SJSA1 (cell line): ENCODE data around the gene OTUD5. TPM values are rescaled to one million over a fixed set of nuclear protein-coding genes. Genes with fewer than 3 reads are reported as not detected.
"Not testable (repeated sequence)": the region's sequence is repeated elsewhere in the genome, so short reads cannot be mapped to it uniquely, and the experiment has no call there.

Source experiments
- DNase-seq, 2 experiments: peaks; one replicate each; pipeline ENCODE4 v3.0.0-alpha.2; 2015 to 2020; ENCODE audit warnings: low spot score in 2 of 2, low read depth in 1 of 2
- H3K27ac ChIP-seq: fragments of 250-450 bp; sonication (Bioruptor Pico); 2 replicates; pipeline ENCODE4 v1.5.1; 2020; ENCODE audit warnings: mild to moderate bottlenecking, moderate library complexity
- H3K27me3 ChIP-seq: fragments of 250-450 bp; sonication (Bioruptor Pico); replicated peaks from 2 replicates; pipeline ENCODE4 v1.5.1; 2020; ENCODE audit warnings: mild to moderate bottlenecking, moderate library complexity
- H3K36me3 ChIP-seq: fragments of 250-450 bp; sonication (Bioruptor Pico); 2 replicates; pipeline ENCODE4 v1.5.1; 2020; ENCODE audit warnings: mild to moderate bottlenecking
- H3K4me1 ChIP-seq: fragments of 250-450 bp; sonication (Bioruptor Pico); replicated peaks from 2 replicates; pipeline ENCODE4 v1.6.1; 2021; ENCODE audit warnings: mild to moderate bottlenecking
- H3K4me3 ChIP-seq: fragments of 250-450 bp; sonication (Bioruptor Pico); 2 replicates; pipeline ENCODE4 v1.5.1; 2020; ENCODE audit warnings: mild to moderate bottlenecking
- H3K9me3 ChIP-seq: fragments of 250-450 bp; sonication (Bioruptor Pico); replicated peaks from 2 replicates; pipeline ENCODE4 v1.5.1; 2020; ENCODE audit warnings: mild to moderate bottlenecking
- total RNA-seq: library from RNA; depleted of rRNA; stranded (reverse); fragments of >200 nt; shearing (Covaris generic); gene quantifications from 2 replicates; pipeline ENCODE4 v1.2.3, GENCODE V29; 2014; rRNA removed

Gene OTUD5
- total RNA-seq, 1 experiment from 2014 or later, result 20.0 TPM

DNA sequence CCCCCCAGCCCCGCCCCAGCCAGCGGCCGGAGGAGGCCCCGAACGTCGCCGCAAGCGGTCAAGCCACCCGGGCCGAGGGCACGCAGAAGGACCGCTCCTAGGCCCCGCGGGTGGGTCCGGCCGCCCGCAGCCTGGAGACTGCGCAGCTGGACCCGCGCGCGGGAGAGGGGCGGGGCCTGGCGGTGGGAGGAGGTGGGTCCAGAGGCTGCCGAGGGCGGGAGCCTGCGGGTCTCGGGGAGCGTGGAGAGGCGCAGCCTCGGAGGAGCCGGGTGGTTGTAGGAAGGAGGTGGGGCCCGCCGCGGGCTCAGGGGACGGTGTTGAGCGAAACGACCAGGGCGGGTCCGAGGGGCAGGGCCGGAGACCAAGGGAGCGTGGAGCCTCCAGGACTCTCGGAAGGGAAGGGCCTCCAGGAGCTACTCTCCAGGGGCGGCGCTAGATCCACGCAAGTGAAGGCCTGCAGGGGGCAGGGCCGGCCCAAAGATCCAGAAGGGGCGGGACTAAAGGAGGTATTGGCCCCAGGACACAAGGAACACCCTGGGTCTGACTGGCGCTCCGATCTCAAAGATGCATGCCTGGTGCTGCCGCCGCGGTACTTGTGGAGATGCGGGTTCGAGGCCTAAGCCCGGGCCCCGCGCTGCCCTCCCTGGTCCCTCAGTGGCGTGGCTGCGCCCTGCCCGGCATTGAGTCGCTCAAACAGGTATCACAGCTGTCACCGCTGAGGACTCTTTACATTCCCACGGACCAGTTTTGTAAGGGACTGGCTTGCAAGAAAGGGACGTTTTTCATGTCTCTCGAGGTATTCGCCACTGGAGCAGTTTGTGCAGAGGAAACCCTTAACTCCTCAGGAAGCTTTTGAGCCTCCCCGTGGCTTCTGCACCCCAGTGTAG lies 65.8 kb downstream of the OTUD5 start:
- Histone ChIP-seq H3K27me3 (no peaks in the 10 kb centered on the region), H3K9me3 (no peaks in the 10 kb centered on the region), H3K27ac (no peak overlapping the region), H3K4me3 (peak overlapping the region; percentile 48), H3K36me3 (peaks cover 3% of the 10 kb centered on the region; the same call in 1 of the 2 replicates), H3K4me1 (peaks cover 6% of the 10 kb centered on the region)
- DNase-seq, result peak; percentile 85 to 91

DNA sequence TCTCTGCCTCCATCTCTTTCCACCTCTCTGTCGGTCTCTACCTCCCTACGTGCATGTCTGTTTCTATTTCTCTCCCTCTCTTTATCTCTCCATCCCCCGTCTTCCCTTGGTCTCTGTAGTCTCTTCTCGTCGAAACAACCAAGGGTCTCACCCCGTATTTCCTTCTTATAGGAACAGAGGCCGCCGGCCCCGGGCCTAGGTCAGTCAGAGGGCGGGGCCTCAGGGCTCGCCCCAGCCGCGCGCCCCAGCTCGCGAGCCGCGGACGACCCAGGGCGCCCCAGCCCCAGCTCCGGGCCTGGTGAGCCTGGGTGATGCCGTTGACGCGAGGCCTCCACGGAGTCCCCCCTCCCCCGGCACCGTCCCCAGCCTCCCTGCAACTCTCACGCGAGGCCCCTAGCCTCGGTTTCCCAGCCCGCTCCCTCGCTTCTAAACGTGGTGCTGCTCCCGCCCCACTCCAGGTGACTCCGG lies 66.4 kb downstream of the OTUD5 start:
- peak in 1 of 2 experiments; percentile 7 for DNase-seq
- Histone ChIP-seq H3K4me3 (peak overlapping the region; percentile 48), H3K27me3 (no peaks in the 10 kb centered on the region), H3K9me3 (no peaks in the 10 kb centered on the region), H3K36me3 (peaks cover 3% of the 10 kb centered on the region; the same call in 1 of the 2 replicates), H3K4me1 (peaks cover 6% of the 10 kb centered on the region), H3K27ac (no peak overlapping the region)

DNA sequence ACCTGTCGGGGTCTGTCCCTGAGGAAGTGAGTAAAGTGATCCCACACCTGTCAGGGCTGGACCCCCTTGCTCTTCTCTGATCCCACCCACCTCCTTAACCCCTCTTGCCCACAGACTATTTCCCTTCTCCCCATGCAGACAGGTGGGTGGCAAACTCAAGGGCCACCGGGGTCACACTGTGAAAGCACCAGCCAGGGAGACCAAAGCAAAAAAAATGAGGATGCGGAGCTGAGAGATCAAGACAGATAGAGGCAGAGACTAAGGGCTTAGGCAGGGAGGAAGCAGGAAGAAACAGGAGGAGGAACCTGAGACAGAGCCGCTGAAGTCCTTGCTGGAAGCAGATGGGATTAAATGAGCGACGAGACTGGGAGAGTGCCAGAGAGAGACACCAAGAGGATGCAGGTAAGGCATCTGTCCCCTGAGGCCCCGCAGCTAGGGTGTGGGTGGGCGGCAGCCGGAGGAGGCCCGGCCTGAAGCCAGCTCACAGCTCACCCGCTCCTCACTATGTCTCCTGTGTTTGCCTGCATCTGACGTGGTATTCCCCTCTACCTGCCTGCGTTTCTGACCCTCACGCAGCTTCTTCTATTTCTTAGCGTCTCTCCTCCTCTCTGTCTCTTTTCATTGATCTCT lies 67.0 kb downstream of the OTUD5 start:
- peaks cover 3% of the 10 kb centered on the region; the same call in 1 of the 2 replicates for H3K36me3 ChIP-seq
- no peak for DNase-seq
- no peaks in the 10 kb centered on the region for H3K27me3 ChIP-seq
- H3K4me1 ChIP-seq, result peaks cover 6% of the 10 kb centered on the region
- no peaks in the 10 kb centered on the region for H3K9me3 ChIP-seq
- H3K27ac ChIP-seq, result no peak overlapping the region
- peak overlapping the region; percentile 48; the same call in 1 of the 2 replicates for H3K4me3 ChIP-seq

DNA sequence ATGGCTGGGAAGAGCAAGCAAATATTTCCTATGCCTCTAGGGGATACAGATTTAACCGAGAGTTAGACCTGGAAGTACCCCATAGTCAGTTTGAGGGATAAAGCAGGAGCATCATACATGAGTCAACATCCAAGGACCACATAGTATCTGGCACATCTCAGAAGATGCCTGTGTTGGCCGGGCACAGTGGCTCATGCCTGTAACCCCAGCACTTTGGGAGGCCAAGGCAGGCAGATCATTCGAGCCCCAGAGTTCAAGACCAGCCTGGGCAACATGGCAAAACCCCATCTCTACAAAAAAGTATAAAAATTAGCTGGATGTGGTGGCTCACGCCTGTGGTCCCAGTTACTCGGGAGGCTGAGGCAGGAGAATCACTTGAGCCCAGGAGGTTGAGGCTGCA lies 70.8 kb downstream of the OTUD5 start:
- H3K27ac ChIP-seq, DNase-seq, H3K4me1 ChIP-seq, H3K36me3 ChIP-seq, H3K4me3 ChIP-seq, H3K27me3 ChIP-seq, H3K9me3 ChIP-seq: not testable (repeated sequence)

DNA sequence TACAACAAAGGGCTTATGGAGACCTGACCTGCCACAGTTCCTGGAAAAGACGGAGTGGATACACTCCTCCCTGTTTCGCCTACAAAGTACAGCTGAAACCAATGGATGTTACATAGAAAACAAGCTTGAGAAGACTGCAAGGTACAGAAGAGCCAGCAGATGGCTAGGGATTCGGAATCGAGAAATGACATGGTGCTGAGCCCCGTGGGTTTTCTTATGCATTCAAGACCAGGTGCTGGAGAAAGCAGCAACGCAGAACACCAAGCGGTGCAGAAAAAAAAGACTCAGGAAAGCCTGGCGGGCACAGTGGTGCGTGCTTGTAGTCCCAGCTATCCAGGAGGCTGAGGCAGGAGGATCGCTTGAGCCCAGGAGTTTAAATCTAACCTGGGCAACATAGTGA lies 73.7 kb downstream of the OTUD5 start:
- no peaks in the 10 kb centered on the region for H3K27me3 ChIP-seq
- no peaks in the 10 kb centered on the region for H3K4me1 ChIP-seq
- H3K36me3 ChIP-seq, result no peaks in the 10 kb centered on the region
- H3K4me3 ChIP-seq, result no peak overlapping the region
- no peaks in the 10 kb centered on the region for H3K9me3 ChIP-seq
- no peak for DNase-seq
- H3K27ac ChIP-seq, result no peak overlapping the region

DNA sequence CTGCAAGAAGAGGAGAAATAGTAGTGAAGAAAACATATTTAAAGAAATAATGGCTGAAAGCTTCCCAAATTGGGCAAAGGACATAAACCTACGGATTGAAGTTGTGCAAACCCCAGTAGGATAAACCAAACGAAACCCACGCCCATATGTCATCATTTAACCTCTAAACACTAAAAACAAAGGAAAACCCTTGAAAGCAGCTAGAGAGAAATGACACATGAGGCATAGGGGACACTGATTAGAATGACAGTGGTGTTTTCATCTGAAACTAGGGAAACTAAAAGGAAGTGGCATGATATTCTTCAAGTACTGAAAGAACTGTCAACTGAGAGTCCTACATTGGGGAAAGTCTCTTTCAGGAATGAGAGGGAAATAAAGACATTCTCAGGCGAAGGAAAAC lies 80.5 kb downstream of the OTUD5 start:
- H3K27me3 ChIP-seq, H3K36me3 ChIP-seq, DNase-seq, H3K27ac ChIP-seq, H3K4me1 ChIP-seq, H3K4me3 ChIP-seq, H3K9me3 ChIP-seq: not testable (repeated sequence)

Other genes with a start within 250 kb of the OTUD5 start
- gene GLOD5, start 195.9 kb downstream of the OTUD5 start, total RNA-seq, result not detected in 2 replicates
- not detected in 2 replicates for gene GATA1, start 171.0 kb downstream of the OTUD5 start, total RNA-seq
- 47.9 and 77.7 TPM in 2 replicates for gene HDAC6, start 155.5 kb downstream of the OTUD5 start, total RNA-seq
- gene ERAS, start 131.1 kb downstream of the OTUD5 start, total RNA-seq, result not detected in 2 replicates
- 2.7 and 3.2 TPM in 2 replicates for gene PCSK1N, start 122.0 kb downstream of the OTUD5 start, total RNA-seq
- 66.4 and 72.2 TPM in 2 replicates for gene TIMM17B, start 59.8 kb downstream of the OTUD5 start, total RNA-seq
- 74.5 and 82.7 TPM in 2 replicates for gene PQBP1, start 59.7 kb downstream of the OTUD5 start, total RNA-seq
- gene SLC35A2, start 46.0 kb downstream of the OTUD5 start, total RNA-seq, result 22.7 and 32.6 TPM in 2 replicates
- gene PIM2, start 38.6 kb downstream of the OTUD5 start, total RNA-seq, result 8.0 and 10.8 TPM in 2 replicates
- gene KCND1, start 14.2 kb upstream of the OTUD5 start, total RNA-seq, result 0.18 TPM in 1 of 2 replicates, not detected in the other
- 17.0 and 19.5 TPM in 2 replicates for gene GRIPAP1, start 44.7 kb upstream of the OTUD5 start, total RNA-seq
- 43.0 and 64.3 TPM in 2 replicates for gene TFE3, start 85.8 kb upstream of the OTUD5 start, total RNA-seq
- 0.58 TPM in 1 of 2 replicates, not detected in the other for gene CCDC120, start 101.4 kb upstream of the OTUD5 start, total RNA-seq
- 5.0 and 5.6 TPM in 2 replicates for gene PRAF2, start 116.4 kb upstream of the OTUD5 start, total RNA-seq
- 9.7 and 21.4 TPM in 2 replicates for gene WDR45, start 122.3 kb upstream of the OTUD5 start, total RNA-seq
- gene GPKOW, start 166.1 kb upstream of the OTUD5 start, total RNA-seq, result 32.2 and 47.9 TPM in 2 replicates
- gene MAGIX, start 205.2 kb upstream of the OTUD5 start, total RNA-seq, result 1.00 TPM in 1 of 2 replicates, not detected in the other
- gene PLP2, start 214.3 kb upstream of the OTUD5 start, total RNA-seq, result 48.3 and 63.8 TPM in 2 replicates
- gene PRICKLE3, start 228.8 kb upstream of the OTUD5 start, total RNA-seq, result 2.4 and 3.6 TPM in 2 replicates
- 0.16 and 0.53 TPM in 2 replicates for gene SYP, start 242.6 kb upstream of the OTUD5 start, total RNA-seq